Measurements from ENCODE around the gene SLC4A4.

Gene SLC4A4

GRCh38 chr4:71348586-71348985, 9.8 kb downstream of the SLC4A4 start:
- Histone ChIP-seq H3K4me3 (ENCODE audit: low read depth, low read length) (no peak overlapping the region), H3K27ac (ENCODE audit: extremely low read depth, low read depth, low read length) (no peak overlapping the region), H3K9me3 (ENCODE audit: control insufficient read depth, insufficient read depth, low read depth, low read length) (no peaks in the 10 kb centered on the region), H3K4me1 (ENCODE audit: control insufficient read depth, insufficient read depth, low read length) (no peaks in the 10 kb centered on the region), H3K36me3 (ENCODE audit: control insufficient read depth in 2 of 2, insufficient read depth in 1 of 2, low read length in 2 of 2) (no peaks in the 10 kb centered on the region)
- TF ChIP-seq ZNF792 (tag by site-specific recombination; IDR thresholded peaks at IDR 0.05) (no peak), ZNF341 (tag by site-specific recombination; IDR thresholded peaks at IDR 0.05; ENCODE audit: low read depth) (no peak), ZNF175 (tag by site-specific recombination; IDR thresholded peaks at IDR 0.05) (no peak)
- POLR2A ChIA-PET, result no interaction called here
- CTCF ChIA-PET, result interaction anchor here (0.8 kb wide), 1 partner anchor 79 kb away, joined by 4 read pairs; no protein-coding TSS in a partner anchor

GRCh38 chr4:71355045-71355444, 16.2 kb downstream of the SLC4A4 start:
- no peaks in the 10 kb centered on the region for H3K36me3 ChIP-seq (ENCODE audit: control insufficient read depth in 2 of 2, insufficient read depth in 1 of 2, low read length in 2 of 2)
- H3K4me1 ChIP-seq (ENCODE audit: control insufficient read depth, insufficient read depth, low read length), result peaks cover 3% of the 10 kb centered on the region; the same call in 1 of the 2 replicates
- H3K4me3 ChIP-seq (ENCODE audit: low read depth, low read length), result no peak overlapping the region
- no peaks in the 10 kb centered on the region for H3K9me3 ChIP-seq (ENCODE audit: control insufficient read depth, insufficient read depth, low read depth, low read length)
- peak overlapping the region; percentile 28; the same call in 1 of the 2 replicates for H3K27ac ChIP-seq (ENCODE audit: extremely low read depth, low read depth, low read length)
- ChIA-PET POLR2A (no interaction called here), CTCF (interaction anchor here (0.7 to 0.8 kb wide), 2 partner anchors 195 to 393 kb away, joined by 3 to 5 read pairs; no protein-coding TSS in a partner anchor)
- peak; percentile 51; the same call in 1 of the 2 replicates for TF ChIP-seq ZFP3 (tag by site-specific recombination; IDR thresholded peaks at IDR 0.05; ENCODE audit: low read depth)
- TF ChIP-seq HOXC10 (CRISPR knock-in tag; IDR thresholded peaks at IDR 0.05), result no peak
- no peak for TF ChIP-seq ZNF664 (tag by site-specific recombination; IDR thresholded peaks at IDR 0.05)
- peak; percentile 15; the same call in 1 of the 2 replicates for TF ChIP-seq PRDM6 (tag by site-specific recombination; IDR thresholded peaks at IDR 0.05)
- TF ChIP-seq ZNF785 (tag by site-specific recombination; IDR thresholded peaks at IDR 0.05), result no peak
- no peak for TF ChIP-seq ZNF23 (tag by site-specific recombination; IDR thresholded peaks at IDR 0.05; ENCODE audit: borderline replicate concordance)
- no peak for TF ChIP-seq KLF9 (tag by site-specific recombination; IDR thresholded peaks at IDR 0.05; ENCODE audit: low read depth)
- TF ChIP-seq SP2 (tag by site-specific recombination; IDR thresholded peaks at IDR 0.05), result no peak
- 0 out of 2 replicates have a peak, but pooled peaks have one; percentile 82 for TF ChIP-seq TRIM28 (IDR thresholded peaks at IDR 0.05; ENCODE audit: borderline replicate concordance, low read length)
- TF ChIP-seq ZXDB (tag by site-specific recombination; IDR thresholded peaks at IDR 0.05), result 0 out of 2 replicates have a peak, but pooled peaks have one; percentile 56
- TF ChIP-seq ZNF280C (tag by site-specific recombination; IDR thresholded peaks at IDR 0.05), result no peak
- peak; percentile 49; the same call in 1 of the 2 replicates for TF ChIP-seq ZNF398 (tag by site-specific recombination; IDR thresholded peaks at IDR 0.05)
- TF ChIP-seq GLI2 (tag by site-specific recombination; IDR thresholded peaks at IDR 0.05; ENCODE audit: borderline replicate concordance, low read depth), result no peak
- TF ChIP-seq ZNF837 (tag by site-specific recombination; IDR thresholded peaks at IDR 0.05), result no peak
- peak; percentile 96 for TF ChIP-seq SP7 (tag by site-specific recombination; IDR thresholded peaks at IDR 0.05)
- TF ChIP-seq ZNF843 (tag by site-specific recombination; IDR thresholded peaks at IDR 0.05), result peak; percentile 80
- TF ChIP-seq ZFHX2 (tag by site-specific recombination; conservative IDR thresholded peaks at IDR 0.05), result peak; percentile 66
- no peak for TF ChIP-seq SCRT1 (tag by site-specific recombination; IDR thresholded peaks at IDR 0.05; ENCODE audit: borderline replicate concordance)
- TF ChIP-seq ZNF157 (tag by site-specific recombination; IDR thresholded peaks at IDR 0.05), result no peak
- TF ChIP-seq FEZF1 (tag by site-specific recombination; IDR thresholded peaks at IDR 0.05), result peak; percentile 28; the same call in 1 of the 2 replicates
- peak; percentile 49; the same call in 1 of the 2 replicates for TF ChIP-seq EGR2 (tag by site-specific recombination; IDR thresholded peaks at IDR 0.05; ENCODE audit: low read depth)
- TF ChIP-seq ZNF18 (tag by site-specific recombination; IDR thresholded peaks at IDR 0.05), result no peak
- no peak for TF ChIP-seq ZNF449 (tag by site-specific recombination; IDR thresholded peaks at IDR 0.05)
- TF ChIP-seq ZBTB8A (tag by site-specific recombination; IDR thresholded peaks at IDR 0.05), result no peak
- TF ChIP-seq SETDB1 (IDR thresholded peaks at IDR 0.05; ENCODE audit: insufficient read length, low read length), result no peak

All from HEK293 (cell line).